GM23338 (cell line): Measurements from ENCODE around the gene PRPF6. TPM values are rescaled to one million over a fixed set of nuclear protein-coding genes. Genes with fewer than 3 reads are reported as not detected.

Experiments used
- ATAC-seq: fragments of 200-7000 bp; cut with Tn5 transposase; 3 replicates; pipeline ENCODE4 v1.9.1; 2020
- DNase-seq: peaks from one replicate; pipeline ENCODE4 v3.0.0-alpha.2; 2015; ENCODE audit warnings: low spot score
- H2AFZ ChIP-seq: fragments of 200-600 bp; sonication (generic); 2 replicates; pipeline ENCODE4 v1.8.0; 2016; ENCODE audit warnings: antibody characterized with exemption, mild to moderate bottlenecking, moderate library complexity
- H3F3A ChIP-seq: fragments of 200-600 bp; sonication (generic); replicated peaks from 2 replicates; pipeline ENCODE4 v1.8.0; 2017; ENCODE audit warnings: antibody characterized with exemption, mixed run types, low read depth
- H3K27ac ChIP-seq: fragments of 200-600 bp; sonication (generic); 2 replicates; pipeline ENCODE4 v1.6.1; 2016; ENCODE audit warnings: low read depth
- H3K27me3 ChIP-seq: fragments of 200-600 bp; sonication (generic); 2 replicates; pipeline ENCODE4 v1.8.0; 2016; ENCODE audit warnings: mild to moderate bottlenecking, mixed run types, moderate library complexity; ENCODE audit not compliant: insufficient read depth
- H3K36me3 ChIP-seq: fragments of 200-600 bp; sonication (generic); 2 replicates; pipeline ENCODE4 v1.8.0; 2016; ENCODE audit warnings: mild to moderate bottlenecking; ENCODE audit not compliant: insufficient read depth
- H3K4me1 ChIP-seq: fragments of 200-600 bp; sonication (generic); 2 replicates; pipeline ENCODE4 v1.8.0; 2016; ENCODE audit warnings: mild to moderate bottlenecking, moderate library complexity; ENCODE audit not compliant: insufficient read depth
- H3K4me2 ChIP-seq: fragments of 200-600 bp; sonication (generic); 2 replicates; pipeline ENCODE4 v1.7.1; 2017; ENCODE audit warnings: mixed run types
- H3K4me3 ChIP-seq: fragments of 200-600 bp; sonication (generic); 2 replicates; pipeline ENCODE4 v1.6.1; 2016; ENCODE audit warnings: mixed run types
- H3K79me2 ChIP-seq: fragments of 200-600 bp; sonication (generic); replicated peaks from 2 replicates; pipeline ENCODE4 v1.8.0; 2017; ENCODE audit warnings: mild to moderate bottlenecking; ENCODE audit not compliant: insufficient read depth
- H3K9me2 ChIP-seq: fragments of 200-600 bp; sonication (generic); 2 replicates; pipeline ENCODE4 v1.8.0; 2017; ENCODE audit not compliant: insufficient read depth
- H4K20me1 ChIP-seq: fragments of 200-600 bp; sonication (generic); replicated peaks from 2 replicates; pipeline ENCODE4 v1.8.0; 2017; ENCODE audit warnings: mild to moderate bottlenecking; ENCODE audit not compliant: insufficient read depth
- H3K27ac Mint-ChIP-seq: 2 replicates; pipeline ENCODE4 v1.8.0; 2020; ENCODE audit warnings: inconsistent platforms, mild to moderate bottlenecking, moderate library complexity, mixed read lengths
- H3K27me3 Mint-ChIP-seq: 3 replicates; pipeline ENCODE4 v1.8.0; 2022; ENCODE audit warnings: low read depth, mild to moderate bottlenecking, moderate library complexity, mixed read lengths, inconsistent platforms; ENCODE audit not compliant: insufficient read depth, poor library complexity
- H3K36me3 Mint-ChIP-seq: 3 replicates; pipeline ENCODE4 v1.8.0; 2021; ENCODE audit warnings: low read depth, mild to moderate bottlenecking, inconsistent platforms, moderate library complexity, mixed read lengths
- H3K4me1 Mint-ChIP-seq: 3 replicates; pipeline ENCODE4 v1.8.0; 2020; ENCODE audit warnings: mild to moderate bottlenecking, inconsistent platforms, mixed read lengths
- H3K4me3 Mint-ChIP-seq: 3 replicates; pipeline ENCODE4 v1.8.0; 2021; ENCODE audit warnings: moderate library complexity, mild to moderate bottlenecking, inconsistent platforms, mixed read lengths
- H3K9me3 Mint-ChIP-seq: 3 replicates; pipeline ENCODE4 v1.8.0; 2020; ENCODE audit warnings: moderate library complexity, mild to moderate bottlenecking, inconsistent platforms, mixed read lengths
- CREB1 ChIP-seq: fragments of 250-450 bp; sonication (Bioruptor Pico); IDR thresholded peaks from 2 replicates; pipeline ENCODE4 v1.5.0; 2020; ENCODE audit warnings: low read depth, mild to moderate bottlenecking, moderate library complexity
- EZH2 ChIP-seq: fragments of 200-600 bp; sonication (generic); IDR thresholded peaks from one replicate; pipeline ENCODE4 v1.8.0; 2017; ENCODE audit warnings: antibody characterized with exemption, mild to moderate bottlenecking, low read depth; ENCODE audit not compliant: unreplicated experiment
- EZH2phosphoT487 ChIP-seq: fragments of 200-600 bp; sonication (generic); IDR thresholded peaks from one replicate; pipeline ENCODE4 v1.8.1; 2018; ENCODE audit warnings: antibody characterized with exemption; ENCODE audit not compliant: unreplicated experiment
- JUNB ChIP-seq: IDR thresholded peaks from one replicate; pipeline ENCODE4 v1.6.1; 2016; ENCODE audit warnings: antibody characterized with exemption; ENCODE audit not compliant: unreplicated experiment
- NANOG ChIP-seq: IDR thresholded peaks from 2 replicates; pipeline ENCODE4 v1.6.1; 2016; ENCODE audit warnings: antibody characterized with exemption, borderline replicate concordance
- POLR2AphosphoS5 ChIP-seq: IDR thresholded peaks from 2 replicates; pipeline ENCODE4 v1.6.1; 2016; ENCODE audit warnings: antibody characterized with exemption, low read depth
- REST ChIP-seq: IDR thresholded peaks from one replicate; pipeline ENCODE4 v1.6.1; 2018; ENCODE audit warnings: antibody characterized with exemption; ENCODE audit not compliant: unreplicated experiment
- STAT1 ChIP-seq: IDR thresholded peaks from one replicate; pipeline ENCODE4 v1.6.1; 2016; ENCODE audit warnings: antibody characterized with exemption; ENCODE audit not compliant: unreplicated experiment
- ZNF331 ChIP-seq: fragments of 250-450 bp; sonication (Bioruptor Pico); IDR thresholded peaks from 2 replicates; pipeline ENCODE4 v1.5.0; 2020; ENCODE audit warnings: low read depth, mild to moderate bottlenecking, moderate library complexity
- ZNF462 ChIP-seq: fragments of 250-450 bp; sonication (Bioruptor Pico); IDR thresholded peaks from 2 replicates; pipeline ENCODE4 v1.5.0; 2020; ENCODE audit warnings: mild to moderate bottlenecking, moderate library complexity
- polyA plus RNA-seq: library from polyadenylated mRNA; unstranded; fragments of >200 nt; fragmentation: Nextera tagmentation; extraction: Ambion mirVana; gene quantifications from 2 replicates; pipeline ENCODE4 v1.2.1, GENCODE V29; 2016
- total RNA-seq: library from RNA; depleted of rRNA; stranded (reverse); fragments of >200 nt; shearing (Covaris generic); gene quantifications from 2 replicates; pipeline ENCODE4 v1.2.3, GENCODE V29; 2014

Gene PRPF6
- total and polyA plus RNA-seq, 2 experiments from 2014 or later = 53.8 to 79.9 TPM

GRCh38 chr20:64027981-64028685, 47.2 kb downstream of the PRPF6 start (continued):
- no peak for TF ChIP-seq ZNF462 (CRISPR knock-in tag)
- no peak for TF ChIP-seq CREB1 (CRISPR knock-in tag)

GRCh38 chr20:64029293-64030117, 48.6 kb downstream of the PRPF6 start:
- Histone ChIP-seq H3K4me3 (no peak overlapping the region), H3F3A (no peaks in the 10 kb centered on the region), H2AFZ (no peak overlapping the region), H4K20me1 (no peaks in the 10 kb centered on the region), H3K27me3 (no peaks in the 10 kb centered on the region), H3K4me1 (no peaks in the 10 kb centered on the region), H3K79me2 (no peaks in the 10 kb centered on the region), H3K4me2 (no peak overlapping the region), H3K36me3 (peaks cover 5% of the 10 kb centered on the region; the same call in 1 of the 2 replicates), H3K27ac (no peak overlapping the region), H3K9me2 (no peaks in the 10 kb centered on the region)
- no peaks in the 10 kb centered on the region; the same call in 2 of the 3 replicates for H3K4me1 Mint-ChIP-seq
- ATAC-seq = no peak
- H3K27ac Mint-ChIP-seq = no peak overlapping the region
- H3K4me3 Mint-ChIP-seq = no peak overlapping the region
- DNase-seq = no peak
- peaks cover 8% of the 10 kb centered on the region for H3K27me3 Mint-ChIP-seq
- peaks cover 58% of the 10 kb centered on the region for H3K36me3 Mint-ChIP-seq
- no peaks in the 10 kb centered on the region for H3K9me3 Mint-ChIP-seq
- no peak for TF ChIP-seq NANOG
- TF ChIP-seq ZNF331 (CRISPR knock-in tag) = no peak
- TF ChIP-seq REST = no peak
- no peak for TF ChIP-seq JUNB
- no peak for TF ChIP-seq EZH2phosphoT487
- TF ChIP-seq STAT1 = no peak
- TF ChIP-seq POLR2AphosphoS5 = no peak
- no peak for TF ChIP-seq CREB1 (CRISPR knock-in tag)
- no peak for TF ChIP-seq EZH2
